AG09319 (cell line): ENCODE data around the gene PTPRM.

Source experiments
- DNase-seq: peaks from one replicate; pipeline ENCODE4 v3.0.0-alpha.2; 2010; ENCODE audit warnings: low read depth; ENCODE audit errors: extremely low read depth
- TF ChIP-seq, protein P1 (sequence below): IDR thresholded peaks from 2 replicates; pipeline ENCODE4 v1.5.1; 2011; ENCODE audit warnings: low read depth, mild to moderate bottlenecking, inconsistent platforms, low read length, moderate library complexity

PTPRM gene

DNA sequence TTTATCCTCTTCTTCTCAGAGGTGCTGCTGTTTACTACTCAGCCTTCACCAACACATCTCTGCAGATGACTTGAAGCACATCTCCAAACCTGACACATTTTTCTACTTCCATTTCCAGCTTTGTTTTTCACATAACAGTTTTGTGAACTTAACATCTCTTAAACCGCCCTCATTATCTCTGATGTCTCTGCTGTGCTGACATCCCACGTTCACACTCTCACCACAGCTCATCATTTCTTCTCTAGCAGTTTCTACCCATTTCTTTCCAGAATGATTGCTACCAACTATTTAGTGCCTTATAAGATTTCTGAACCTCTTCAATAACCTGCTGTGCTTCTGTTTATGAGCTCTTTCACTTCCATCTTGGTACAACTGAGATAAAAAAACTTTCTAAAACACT, 238.0 kb downstream of the PTPRM start:
- DNase-seq, result no peak
- TF ChIP-seq, protein P1, sequence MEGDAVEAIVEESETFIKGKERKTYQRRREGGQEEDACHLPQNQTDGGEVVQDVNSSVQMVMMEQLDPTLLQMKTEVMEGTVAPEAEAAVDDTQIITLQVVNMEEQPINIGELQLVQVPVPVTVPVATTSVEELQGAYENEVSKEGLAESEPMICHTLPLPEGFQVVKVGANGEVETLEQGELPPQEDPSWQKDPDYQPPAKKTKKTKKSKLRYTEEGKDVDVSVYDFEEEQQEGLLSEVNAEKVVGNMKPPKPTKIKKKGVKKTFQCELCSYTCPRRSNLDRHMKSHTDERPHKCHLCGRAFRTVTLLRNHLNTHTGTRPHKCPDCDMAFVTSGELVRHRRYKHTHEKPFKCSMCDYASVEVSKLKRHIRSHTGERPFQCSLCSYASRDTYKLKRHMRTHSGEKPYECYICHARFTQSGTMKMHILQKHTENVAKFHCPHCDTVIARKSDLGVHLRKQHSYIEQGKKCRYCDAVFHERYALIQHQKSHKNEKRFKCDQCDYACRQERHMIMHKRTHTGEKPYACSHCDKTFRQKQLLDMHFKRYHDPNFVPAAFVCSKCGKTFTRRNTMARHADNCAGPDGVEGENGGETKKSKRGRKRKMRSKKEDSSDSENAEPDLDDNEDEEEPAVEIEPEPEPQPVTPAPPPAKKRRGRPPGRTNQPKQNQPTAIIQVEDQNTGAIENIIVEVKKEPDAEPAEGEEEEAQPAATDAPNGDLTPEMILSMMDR, result no peak

DNA sequence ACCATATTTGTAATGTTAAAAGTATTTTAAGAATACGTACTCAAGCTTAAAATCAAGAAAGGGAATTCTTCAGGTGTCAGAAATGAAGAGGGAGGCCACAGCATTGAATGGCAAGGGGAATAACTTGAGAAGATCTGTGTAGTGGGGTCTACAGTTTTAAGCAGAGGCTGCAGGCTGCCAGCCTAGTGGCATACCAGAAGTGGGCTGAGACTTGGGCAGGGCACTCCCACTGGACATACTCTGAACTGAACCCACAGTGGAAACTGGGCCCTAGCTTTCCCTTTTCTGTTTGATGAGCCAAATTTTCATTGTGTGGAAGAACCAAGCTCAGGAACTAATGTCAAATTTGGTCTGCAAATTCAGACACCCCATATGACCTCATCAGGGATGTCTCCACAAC, 238.8 kb downstream of the PTPRM start:
- DNase-seq, result no peak
- TF ChIP-seq, protein P1, result no peak

DNA sequence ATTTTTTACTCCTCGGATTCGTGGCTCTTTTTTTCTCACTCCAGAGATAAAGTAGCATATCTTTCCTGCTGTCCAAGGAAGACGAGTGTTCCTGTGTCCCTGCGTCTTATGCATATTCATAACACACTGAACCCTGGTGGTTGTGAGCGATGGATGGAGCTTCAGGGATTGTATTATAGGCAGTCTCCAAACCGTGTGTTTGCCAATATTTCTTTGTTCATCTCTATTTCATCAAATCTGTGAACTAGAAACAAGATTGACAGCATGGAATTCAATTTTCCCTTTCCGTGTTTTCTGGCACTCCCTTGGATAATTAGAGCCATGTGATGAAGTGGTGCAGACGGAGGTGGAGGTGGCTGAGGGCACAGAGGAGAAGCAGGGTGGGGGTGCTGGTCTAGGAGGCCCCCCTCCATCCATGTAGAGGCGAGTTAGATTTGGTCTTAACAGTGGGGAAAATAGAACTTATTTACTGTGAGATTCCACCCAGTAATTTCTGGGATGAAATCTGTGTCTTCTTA, 240.9 kb downstream of the PTPRM start:
- TF ChIP-seq, protein P1, result no peak
- no peak for DNase-seq

DNA sequence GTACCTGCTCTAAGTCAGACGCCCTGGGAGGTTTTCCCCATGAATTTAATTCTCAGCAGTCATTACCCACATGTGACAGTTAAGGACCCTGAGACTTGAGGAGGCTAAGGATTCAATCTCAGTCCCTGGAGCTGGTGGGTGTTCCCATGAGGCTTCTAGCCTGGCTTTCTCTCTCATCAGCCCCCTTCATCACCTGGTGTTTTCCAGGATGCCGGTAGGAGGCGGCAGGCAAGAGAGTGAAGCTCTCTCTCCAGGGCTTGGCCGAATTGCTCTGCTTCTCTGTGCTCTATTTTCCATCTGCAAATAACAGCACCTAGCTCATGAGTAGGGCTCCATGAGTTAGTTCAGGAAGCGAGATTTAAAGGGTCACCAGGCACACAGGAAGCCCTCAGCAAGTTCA, 241.9 kb downstream of the PTPRM start:
- no peak for DNase-seq
- TF ChIP-seq, protein P1, result no peak

DNA sequence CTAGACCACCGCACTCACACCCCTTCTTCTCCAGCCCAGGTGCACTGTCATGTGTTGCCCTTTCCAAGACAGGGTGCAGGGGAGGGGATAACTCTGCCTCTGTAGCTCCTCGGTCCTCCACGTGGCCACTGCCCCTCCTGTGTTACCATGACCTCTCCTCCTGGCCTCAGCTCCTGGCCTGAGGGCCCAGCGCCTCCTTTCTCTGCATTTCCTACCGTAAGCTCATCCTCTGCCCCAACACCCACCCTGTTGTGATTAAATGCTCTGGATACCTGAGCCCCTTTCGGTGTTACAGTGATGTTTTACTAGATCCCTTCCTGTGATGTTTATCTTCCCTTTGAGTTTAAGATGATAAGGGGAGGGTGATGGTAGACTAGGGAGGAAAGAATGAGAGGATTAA, 242.3 kb downstream of the PTPRM start:
- TF ChIP-seq, protein P1, result no peak
- no peak for DNase-seq

DNA sequence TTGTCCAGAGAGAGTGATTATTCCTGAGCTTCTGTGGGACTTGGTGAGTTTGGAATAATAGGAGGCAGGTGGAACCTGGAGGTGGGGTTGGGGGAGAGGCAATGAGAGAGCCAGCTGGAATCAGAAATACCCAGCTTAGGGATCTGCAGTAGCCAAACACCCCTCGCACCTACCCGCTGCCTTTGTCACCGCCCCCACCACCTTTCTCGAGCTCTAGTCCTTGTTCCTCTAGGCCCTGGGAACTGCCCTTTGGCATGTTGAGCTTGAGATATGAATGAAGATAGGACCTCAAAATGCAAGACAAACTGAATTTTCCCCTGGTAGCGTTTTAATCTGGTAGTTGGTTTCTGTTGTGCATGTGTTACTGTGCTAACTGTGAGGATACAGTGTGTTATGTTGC, 242.9 kb downstream of the PTPRM start:
- no peak for DNase-seq
- TF ChIP-seq, protein P1, result no peak

DNA sequence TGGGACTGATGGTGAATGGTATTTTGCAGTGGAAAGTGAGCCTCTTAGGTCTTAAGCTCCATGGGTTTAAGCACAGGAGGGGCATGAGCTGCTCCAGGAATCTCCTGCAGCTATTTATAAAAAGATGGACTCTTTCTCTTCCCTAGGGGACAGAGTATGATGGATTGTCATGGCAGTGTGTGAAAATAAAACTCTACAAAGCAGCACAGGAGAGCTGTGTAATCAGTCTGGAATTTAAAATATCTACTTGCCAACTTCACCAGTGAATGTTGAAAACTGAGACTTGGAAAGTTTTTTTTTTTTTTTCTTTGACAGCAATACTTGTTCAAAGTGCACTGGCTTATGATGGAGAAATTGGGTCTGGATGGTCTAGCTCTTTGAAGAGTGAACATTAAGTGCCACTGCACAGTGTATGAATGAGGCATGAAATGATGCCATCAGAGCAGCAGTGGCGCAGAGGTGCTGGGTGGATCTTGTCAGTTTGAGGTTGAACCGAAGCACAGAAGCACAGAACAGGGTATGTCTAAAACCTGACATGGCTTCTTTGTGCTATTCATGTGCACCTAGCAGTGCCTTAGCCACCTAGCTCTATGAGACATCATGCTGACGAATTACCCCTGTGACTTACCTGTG, 245.4 kb downstream of the PTPRM start:
- DNase-seq, result peak; percentile 30
- TF ChIP-seq, protein P1, result no peak
